CD4-positive, alpha-beta T cell treated with Interleukin-6 for 4 hours (primary cell): Measurements from ENCODE around the gene KCNRG.
"Not testable (repeated sequence)": the region's sequence is repeated elsewhere in the genome, so short reads cannot be mapped to it uniquely, and the experiment has no call there.

Experiments
- DNase-seq: peaks from one replicate; pipeline ENCODE4 v3.0.0-alpha.2; 2020; ENCODE audit warnings: mixed read lengths

Gene KCNRG, protein sequence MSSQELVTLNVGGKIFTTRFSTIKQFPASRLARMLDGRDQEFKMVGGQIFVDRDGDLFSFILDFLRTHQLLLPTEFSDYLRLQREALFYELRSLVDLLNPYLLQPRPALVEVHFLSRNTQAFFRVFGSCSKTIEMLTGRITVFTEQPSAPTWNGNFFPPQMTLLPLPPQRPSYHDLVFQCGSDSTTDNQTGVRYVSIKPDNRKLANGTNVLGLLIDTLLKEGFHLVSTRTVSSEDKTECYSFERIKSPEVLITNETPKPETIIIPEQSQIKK

DNA sequence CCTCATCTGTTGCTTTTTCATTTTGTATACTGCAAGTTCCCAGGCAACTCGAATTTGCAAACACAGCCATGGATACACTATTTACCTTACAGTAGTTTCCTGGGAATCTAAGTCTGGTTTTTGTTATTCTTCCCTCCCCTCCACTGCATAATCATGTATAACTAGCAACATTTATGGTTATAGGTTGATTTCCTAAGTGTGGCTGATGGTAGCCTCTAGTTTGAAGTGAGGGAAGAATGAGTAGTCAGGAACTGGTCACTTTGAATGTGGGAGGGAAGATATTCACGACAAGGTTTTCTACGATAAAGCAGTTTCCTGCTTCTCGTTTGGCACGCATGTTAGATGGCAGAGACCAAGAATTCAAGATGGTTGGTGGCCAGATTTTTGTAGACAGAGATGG lies at the start of gene KCNRG:
TSS of gene KCNRG (plus strand) at position 187 of the 400 bp plus-strand sequence. CDS start at position 237, 50 bp downstream.
- DNase-seq: no peak

DNA sequence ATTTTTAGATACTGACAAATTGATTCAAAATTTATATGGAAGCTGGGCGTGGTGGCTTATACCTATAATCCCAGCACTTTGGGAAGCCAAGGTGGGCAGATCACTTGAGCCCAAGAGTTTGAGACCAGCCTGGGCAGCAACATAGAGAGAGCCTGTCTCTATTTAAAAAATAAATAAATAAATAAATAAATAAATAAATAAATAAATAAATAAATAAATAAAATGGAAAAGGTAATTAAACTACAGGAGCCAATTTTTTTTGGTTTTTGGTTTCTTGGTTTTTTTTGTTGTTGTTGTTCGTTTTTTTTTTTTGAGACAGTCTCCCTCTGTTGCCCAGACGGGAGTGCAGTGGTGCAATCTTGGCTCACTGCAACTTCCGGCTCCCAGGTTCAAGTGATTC lies 47.8 kb upstream of the KCNRG start:
- DNase-seq: no peak

DNA sequence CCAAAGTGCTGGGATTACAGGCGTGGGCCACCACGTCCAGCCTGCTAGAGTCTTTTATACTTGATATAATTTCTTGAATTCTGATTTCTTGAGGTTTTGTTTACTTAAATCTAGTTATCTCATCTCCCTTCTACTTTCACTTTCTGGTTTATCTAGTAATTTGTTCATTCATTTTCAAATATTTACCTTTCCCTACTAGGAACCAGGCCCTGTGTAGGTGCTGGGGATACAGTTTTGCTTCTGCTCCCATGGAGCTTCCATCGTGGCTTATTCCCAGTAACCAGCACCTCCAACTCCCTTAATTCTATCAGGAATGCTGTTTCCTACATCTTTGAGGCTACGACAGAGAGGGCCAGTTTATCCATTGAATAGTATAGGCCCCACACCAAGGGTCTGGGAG lies 42.5 kb upstream of the KCNRG start:
- no peak for DNase-seq

DNA sequence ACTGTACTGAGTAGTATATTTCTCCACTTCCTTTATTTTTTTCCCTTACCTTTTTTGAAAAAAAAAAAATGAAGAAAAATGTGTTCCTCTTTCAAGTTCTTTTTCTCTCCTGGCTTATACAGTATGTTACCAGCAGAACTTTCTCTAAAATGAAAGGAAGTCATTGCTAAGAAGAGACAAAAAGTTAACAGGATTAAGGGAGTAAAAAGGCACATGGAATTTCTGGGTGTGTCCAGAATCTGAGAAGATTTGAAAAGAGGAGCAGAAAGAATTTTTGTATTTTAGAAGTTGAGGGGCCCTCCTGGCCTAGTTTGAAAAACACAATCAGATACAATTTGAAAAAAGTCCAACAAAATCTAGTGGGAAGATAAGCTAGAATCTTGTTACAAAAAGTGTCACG lies 39.4 kb upstream of the KCNRG start:
- DNase-seq: no peak

DNA sequence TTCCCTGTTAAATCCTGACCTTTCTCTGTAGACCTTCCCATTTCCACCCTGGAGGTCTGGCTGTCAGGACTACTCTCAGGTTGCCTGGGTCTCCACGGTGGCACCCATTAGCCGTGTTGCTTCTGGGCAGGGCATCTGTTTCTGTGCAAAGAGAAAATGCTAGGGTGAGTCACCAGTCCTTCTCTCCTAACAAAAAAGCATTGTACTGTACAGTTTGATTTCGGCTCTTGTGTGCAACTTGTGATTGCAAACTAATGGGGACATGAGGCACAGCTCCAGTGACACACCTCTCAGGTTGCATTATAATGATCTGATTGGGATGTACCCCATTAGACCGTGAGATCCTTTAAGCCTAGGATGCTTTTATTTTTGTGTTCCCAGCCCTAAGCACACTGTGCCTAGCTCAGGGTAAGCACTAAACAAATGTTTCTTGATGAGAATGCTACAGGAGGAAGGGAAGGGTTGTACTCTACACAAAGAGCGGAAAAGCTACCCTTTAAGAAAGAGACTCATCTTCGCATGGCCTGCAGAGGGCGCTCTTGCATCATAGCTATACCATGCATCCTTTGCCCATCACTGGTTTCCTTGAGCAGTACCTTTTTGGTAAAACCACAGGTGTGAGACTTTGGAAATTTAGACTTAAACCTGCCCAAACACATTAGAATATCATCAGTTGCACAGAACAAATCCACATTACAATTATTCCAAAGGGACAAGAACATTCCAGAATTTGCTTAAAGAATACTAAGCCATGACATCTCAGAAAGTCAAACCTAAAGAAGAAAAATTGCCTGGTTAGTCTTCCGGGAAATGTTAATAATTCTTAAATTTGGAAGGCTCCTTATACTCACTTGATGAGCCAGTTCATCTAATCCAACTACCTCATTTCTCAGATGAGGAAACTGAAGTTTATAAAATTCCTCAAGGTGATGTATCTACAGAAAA lies 38.7 kb upstream of the KCNRG start:
- DNase-seq: peak; percentile 86

DNA sequence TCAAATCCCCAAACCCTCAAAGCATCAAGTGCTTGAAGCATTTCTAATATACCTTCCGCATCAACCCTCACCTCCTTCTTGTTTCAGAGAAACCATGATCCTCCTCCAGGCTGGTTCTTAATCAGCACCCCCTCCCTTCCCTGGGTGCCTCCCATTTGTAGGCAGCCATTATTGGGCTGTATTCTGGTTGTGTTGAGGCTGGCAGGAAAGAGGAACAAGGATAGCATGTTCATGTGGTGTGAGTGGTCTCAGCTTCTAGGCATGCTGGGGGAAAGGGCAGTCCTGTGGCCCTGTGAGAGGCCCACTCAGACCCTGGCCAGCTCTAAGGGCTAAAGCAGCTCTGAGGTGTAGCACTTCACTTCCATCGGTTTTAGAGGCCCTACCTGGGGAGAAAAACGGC lies 37.3 kb upstream of the KCNRG start:
- DNase-seq: no peak

DNA sequence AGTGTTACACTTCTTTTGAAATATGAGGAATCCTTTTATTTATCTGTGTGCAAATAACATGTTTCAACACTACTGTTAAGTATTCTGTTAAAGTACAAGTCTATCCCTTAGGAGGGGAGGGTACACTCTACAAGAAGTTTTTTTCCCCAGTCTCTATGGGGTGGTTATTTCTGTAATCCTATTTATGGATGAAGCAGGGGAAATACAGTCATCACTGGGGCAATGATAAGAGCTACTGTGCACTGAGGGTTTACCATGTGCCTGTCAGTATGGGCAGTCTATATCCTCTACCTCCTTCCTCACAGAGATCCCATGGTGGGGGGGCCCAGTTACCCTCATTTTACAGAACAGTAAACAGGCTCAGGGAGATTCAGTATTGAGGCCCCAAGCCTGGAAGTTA lies 35.0 kb upstream of the KCNRG start:
- DNase-seq: no peak

DNA sequence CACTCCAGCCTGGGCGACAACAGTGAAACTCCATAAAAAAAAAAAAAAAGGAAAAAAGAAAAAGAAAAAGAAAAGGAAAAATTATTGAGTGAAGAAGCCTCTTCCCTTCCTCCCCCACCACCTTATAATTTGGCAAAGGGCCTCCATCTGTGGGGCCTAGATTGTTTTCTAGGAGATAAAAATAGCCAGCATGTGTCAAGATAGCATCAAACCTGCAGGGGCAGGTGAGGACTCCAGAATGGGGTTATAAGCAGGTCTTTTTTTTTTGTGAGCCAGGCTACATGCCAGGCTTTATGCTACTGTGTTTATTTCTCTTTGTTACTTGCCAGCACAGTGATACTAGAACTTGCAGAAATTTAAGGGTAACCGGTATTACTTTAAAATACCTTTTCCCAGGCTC lies 30.1 kb upstream of the KCNRG start:
- no peak for DNase-seq

DNA sequence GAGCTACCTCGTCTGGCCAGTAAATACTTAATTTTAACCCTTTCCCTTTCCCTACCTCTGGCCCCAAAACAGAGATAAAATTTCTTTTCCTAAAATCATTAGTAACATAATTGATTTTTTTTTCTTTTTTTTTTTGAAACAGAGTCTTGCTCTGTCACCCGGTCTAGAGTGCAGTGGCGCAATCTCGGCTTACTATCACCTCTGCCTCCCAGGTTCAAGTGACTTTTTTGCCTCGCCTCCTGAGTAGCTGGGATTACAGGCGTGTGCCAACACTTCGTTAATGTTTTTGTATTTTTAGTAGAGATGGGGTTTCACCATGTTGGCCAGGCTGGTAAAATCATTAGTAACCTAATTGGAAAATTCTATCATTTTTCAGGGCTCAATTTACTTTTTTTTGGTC lies 28.8 kb upstream of the KCNRG start:
- DNase-seq: no peak

DNA sequence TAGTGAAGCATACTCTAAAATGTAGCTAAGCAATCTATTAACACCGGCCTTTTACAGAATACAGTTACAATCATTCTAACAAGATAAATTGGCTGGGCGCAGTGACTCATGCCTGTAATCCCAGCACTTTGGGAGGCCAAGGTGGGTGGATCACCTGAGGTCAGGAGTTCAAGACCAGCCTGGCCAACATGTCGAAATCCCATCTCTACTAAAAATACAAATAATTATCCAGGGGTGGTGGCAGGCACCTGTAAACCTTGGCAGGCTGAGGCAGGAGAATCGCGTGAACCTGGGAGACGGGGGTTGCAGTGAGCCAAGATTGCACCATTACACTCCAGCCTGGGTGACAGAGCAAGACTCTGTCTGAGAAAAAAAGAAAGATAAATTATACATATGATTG lies 24.6 kb upstream of the KCNRG start:
- DNase-seq: not testable (repeated sequence)

DNA sequence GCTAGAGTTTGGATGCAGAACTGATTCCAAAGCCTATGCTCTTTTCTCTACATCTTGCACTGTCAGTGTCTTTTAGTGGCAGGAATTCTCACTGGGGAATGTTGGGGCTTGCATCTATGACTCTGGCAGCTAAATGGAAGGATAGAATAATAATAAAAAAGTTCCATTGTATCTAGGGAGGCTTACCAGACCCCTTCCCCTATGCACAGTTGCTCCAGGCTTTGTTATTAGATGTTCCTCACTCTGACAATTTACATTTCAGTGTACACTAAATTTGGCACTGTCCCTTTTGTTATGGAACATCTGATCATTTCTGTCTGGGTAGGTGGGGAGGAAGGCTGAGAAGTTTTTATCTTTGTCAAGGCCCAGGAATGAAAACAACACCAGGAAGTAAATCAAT lies 22.1 kb upstream of the KCNRG start:
- DNase-seq: no peak

DNA sequence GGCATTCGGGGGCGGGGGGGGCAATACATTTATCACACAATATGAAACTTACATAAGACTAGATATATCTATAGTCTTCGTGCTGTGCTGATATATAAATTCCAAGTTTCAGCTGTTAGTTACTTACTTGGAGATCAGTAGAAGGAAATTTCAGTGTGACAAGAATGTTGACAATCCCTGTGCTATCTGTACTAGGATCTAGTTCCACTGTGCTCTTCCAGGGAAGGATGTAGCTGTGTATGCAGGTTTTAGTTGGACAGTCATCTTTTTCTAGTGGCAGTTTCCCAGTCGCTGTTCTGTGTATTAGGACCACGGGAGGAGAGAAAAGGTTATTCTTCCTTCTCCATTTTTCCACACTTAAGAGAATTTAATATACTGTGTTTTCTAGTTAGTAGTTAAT lies 21.6 kb upstream of the KCNRG start:
- DNase-seq: no peak

DNA sequence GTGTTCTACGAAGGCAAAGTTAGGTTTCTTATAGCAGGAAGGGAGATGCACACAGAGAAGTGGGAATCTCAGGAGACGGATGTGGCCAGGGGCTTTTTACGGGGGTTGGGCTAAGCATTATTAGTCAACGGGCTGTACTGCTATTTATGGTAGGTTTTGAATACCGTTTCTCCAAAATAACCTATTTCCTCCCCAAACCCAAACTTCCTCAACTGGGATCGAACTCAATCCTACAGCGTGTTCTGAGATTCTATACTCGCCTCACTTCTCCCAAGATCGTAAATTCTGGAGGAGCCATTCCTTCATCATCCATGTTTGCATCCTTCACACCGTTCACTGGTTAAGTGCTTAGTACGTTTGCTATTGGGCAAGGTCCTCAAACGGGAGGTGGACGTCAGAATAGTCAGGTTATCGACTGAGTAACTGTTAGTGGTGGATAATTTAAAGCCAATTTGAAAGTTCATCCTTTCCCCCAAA lies 19.6 kb upstream of the KCNRG start:
- no peak for DNase-seq

DNA sequence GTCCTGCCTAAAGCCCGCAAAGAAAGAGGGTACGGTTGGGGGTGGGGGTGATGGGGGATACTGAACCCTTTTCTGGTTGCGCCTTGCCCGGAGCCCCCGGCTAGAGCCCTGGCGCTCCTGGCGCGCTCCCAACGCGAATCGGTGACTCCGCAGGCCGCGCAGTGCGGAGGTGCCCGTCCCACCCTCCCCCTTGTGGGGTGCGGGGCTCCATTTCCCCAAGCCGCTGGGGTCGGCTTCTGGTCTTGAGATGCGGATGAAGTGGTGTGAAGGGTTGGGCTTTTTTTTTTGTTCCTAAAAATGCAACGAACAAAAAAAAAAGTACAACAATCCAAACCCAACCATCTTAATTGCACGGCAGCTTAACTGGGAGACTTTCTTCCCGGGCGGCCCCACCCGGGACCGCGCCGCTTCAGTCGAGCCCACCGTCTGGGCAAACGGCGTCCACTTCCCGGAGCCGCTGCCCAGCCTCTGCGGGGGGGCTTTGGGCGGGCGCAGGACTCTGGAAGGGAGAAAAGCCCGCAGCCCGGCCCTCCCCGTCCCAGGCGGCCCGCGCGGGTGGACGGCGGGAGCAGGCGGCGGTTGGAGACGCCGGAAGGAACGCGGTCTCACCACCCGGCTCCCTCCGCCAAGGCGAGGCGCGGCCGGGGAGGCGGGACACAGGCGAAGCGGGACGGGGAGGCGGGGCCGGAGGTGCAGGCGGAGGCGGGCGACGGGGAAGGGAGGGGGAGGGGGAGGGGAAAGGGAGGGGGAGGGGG lies 18.9 kb upstream of the KCNRG start:
- DNase-seq: peak; percentile 93

DNA sequence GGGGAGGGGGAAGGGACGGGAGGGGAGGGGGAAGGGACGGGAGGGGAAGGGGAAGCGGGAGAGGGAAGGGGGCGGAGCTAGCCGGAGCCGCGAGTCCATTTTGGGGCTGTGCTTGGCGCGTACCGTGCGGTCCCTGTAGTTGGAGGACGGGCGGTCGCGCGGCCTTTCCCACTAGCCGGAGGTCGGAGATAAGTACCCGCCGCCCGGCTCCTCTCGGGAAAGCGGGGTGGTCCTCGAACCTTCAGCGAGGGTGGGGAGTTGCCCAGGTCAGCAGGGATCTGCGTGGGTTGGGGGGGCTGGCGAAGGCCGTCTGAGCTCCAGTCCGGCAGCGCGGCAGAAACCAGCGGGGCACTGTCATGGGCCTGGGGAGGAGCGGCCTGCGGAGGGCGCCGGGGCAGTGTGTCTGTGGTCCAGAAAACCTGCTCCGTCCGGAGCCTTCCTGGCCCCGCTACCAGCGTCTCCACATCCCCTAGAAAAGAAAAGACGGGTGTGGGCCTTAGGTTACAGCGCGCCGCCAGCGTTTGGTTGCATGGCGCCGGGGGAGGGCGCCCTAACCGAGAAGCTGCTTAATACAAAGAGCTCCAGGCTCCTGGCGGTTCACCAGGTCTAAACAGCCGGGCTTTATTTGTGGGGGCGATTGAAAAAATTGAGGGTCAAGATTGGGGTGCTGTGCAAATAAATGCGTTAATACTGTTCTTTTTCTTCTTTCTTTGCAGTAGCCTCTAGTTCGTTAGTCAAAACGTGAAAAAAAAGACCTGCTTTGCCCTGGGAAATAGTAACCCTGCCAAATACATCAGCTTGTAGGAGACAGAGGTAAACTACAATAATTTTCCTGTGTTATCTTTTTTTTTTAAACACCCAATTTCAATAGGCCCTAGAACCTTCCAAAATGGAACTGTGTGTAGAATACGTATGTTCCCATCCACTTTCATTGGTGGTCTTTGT lies 18.0 kb upstream of the KCNRG start, which contains the start of gene TRIM13:
TSS of gene TRIM13 (plus strand) at position 92 of the 945 bp plus-strand sequence. CDS start 14,899 bp downstream, outside the sequence.
- DNase-seq: peak; percentile 85

DNA sequence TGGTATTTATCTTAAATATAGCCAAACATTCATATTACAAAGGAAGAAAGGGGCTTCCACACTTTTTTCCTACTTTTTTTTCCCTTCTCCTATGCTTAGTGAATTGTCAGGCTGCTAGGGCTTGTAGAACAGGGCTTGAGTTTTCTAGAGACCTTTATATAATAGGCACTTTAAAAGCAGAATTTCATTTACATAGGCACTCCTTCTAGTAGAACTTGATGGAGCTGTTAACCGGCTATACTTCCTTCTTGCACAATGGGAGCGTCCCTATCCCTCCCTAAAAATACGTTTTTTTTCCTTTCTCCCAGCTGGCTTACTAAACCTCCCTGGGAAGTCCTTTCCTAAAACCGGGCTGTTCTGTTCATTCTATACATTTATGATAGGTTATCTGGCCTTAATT lies 17.3 kb upstream of the KCNRG start:
- DNase-seq: no peak

DNA sequence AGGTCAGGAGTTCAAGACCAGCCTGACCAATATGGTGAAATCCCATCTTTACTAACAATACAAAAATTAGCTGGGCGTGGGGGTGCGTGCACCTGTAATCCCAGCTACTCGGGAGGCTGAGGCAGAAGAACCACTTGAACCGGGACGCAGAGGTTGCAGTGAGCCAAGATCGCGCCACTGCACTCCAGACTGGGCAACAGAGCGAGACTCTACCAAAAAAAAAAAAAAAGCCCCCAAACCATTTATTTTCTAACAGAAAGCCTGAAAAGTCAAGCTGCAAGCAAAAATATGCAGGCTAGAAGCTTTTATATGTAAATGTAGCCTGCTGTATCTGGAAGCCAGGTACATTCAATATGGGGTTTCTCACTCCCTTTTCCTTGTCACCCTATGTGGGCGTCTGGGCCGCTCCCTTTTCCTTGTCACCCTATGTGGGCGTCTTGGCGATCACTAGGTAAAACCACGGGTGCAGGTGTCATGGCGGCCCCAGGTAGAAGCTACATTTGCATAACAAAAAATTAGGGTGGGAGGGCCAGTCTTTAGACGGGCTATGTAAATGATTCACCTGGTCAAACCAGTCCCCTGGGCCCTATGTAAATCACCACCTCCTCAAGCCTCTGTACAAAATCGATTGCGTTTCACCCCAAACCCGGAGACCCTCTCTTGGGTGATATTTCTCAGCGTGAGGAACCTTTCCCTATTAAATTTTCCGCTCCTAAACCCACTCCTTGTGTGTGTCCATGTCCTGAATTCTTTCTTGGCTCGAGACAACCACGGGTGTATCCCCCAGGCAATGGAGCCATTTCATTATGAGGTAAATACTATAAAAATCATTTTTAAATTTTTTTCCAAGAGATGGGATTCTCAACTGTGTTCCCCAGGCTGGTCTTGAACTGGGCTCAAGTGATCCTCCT lies 16.3 kb upstream of the KCNRG start:
- DNase-seq: no peak

DNA sequence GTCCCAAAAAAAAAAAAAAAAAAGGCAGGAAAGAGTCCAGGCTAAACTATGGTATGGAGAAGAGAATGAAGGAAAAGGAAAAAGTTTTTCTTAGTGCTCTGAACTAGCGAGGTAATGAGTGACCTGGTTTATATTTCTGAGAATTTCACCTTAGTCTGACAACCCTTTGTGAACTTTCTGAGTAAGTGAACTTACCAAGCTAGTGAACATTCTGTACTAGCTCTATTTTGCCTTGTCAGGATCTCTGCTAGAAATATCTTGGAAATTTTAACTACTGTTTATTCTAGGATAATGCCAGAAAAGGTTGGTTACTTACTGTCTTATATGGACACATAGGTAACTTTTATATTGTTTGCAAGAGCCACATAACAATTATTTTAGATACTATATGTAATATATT lies 14.0 kb upstream of the KCNRG start:
- DNase-seq: no peak

DNA sequence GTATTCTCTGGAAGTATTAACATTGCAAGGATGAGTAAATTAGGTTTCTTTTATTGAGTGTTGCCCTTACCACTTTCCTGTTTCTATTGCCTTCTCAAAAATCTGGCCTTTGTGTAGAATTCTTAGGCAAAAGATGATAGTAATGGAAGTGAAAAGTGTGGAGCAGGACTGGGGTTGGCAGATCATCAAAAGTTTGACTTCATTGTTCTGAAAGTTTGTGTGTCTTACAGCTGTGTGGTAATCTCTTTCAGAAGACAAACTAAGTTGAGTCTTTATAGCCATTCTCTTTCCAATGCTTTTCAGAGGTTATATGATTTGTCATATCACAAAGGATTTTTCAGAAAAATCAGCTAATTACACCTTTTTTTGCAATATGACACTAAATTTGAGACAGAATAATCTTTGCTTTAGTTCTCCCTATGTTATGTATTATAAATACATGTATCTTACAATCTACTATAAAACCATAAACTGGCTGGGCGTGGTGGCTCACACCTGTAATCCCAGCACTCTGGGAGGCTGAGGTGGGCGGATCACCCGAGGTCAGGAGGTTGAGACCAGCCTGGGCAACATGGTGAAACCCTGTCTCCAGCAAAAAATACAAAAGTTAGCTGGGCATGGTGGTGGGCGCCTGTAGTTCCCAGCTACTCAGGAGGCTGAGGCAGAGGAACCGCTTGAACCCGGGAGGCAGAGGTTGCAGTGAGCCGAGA lies 8.7 kb upstream of the KCNRG start:
- DNase-seq: no peak

DNA sequence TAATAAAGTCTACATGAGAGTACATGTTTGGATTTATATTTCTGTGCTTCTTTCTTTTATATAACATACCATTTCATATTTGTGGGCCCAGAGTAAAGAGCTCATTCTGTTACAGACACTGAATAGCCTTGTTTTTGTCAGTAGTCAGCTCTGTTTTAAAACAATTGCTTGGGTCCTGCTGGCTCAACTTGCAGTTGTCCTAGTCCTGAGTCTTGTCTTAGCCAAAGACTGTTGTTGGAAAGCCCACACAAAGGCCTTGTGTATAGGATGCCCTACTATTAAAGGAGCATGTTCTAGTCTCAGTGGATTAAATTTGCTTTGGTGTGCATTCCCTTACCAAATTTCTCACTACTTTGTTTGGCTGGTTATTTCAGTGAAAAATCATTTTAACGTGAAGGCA lies 3.8 kb upstream of the KCNRG start:
- no peak for DNase-seq
